Left hindlimb (tissue), 1 donor: Measurements from ENCODE around the gene DLG4.

Experiments used
- DNase-seq: peaks from one replicate; pipeline ENCODE4 v3.0.0-alpha.2; 2018

Gene DLG4

GRCh38 chr17:7226721-7227710 is 7.4 kb upstream of the DLG4 start:
- DNase-seq, result no peak

- DNase-seq, result no peak
These were observed 6.2 kb upstream of the DLG4 start for GRCh38 chr17:7225711-7226331.

GRCh38 chr17:7224661-7225111 is 5.0 kb upstream of the DLG4 start:
- no peak for DNase-seq

DNA sequence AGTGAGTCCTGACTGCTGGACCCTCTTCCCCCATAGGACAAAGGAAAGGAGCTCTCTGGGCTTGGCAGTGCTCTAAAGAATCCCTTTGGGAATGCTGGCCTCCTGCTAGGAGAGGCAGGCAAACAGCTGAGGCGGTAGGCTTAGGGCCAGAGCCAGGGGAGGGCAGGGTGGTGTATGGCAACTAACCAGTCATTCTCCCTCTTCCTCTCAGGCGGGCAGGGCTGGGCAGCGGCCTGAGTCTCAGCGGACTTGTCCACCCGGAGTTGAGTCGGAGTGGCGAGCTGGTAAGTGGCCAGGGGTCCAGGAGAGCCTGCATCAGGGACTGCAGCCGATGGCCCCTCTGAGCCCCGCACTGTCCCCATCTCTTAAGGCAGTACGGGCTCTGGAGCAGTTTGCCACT is 4.5 kb upstream of the DLG4 start:
- DNase-seq, result no peak

- DNase-seq, result no peak
These were observed 3.7 kb upstream of the DLG4 start for GRCh38 chr17:7223375-7223774.

DNA sequence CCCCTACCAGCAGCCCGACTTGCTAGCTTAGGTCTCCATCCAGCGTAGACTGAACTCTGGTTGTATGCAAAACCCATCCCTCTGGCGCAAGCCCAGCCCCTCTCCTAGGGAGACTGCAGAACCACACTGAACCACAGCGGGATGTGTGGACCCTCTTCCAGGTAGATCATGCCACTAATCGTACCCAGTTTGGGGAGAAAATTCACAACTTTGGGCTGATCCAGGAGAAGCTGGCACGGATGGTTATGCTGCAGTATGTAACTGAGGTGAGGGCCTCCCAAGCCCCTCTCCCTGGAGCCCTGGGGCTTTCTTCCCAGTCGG is 3.3 kb upstream of the DLG4 start:
- peak; percentile 36 for DNase-seq

- no peak for DNase-seq
These were observed 2.7 kb upstream of the DLG4 start for GRCh38 chr17:7222093-7222971.

- no peak for DNase-seq
These were observed 1.8 kb upstream of the DLG4 start for GRCh38 chr17:7221278-7222092.

DNA sequence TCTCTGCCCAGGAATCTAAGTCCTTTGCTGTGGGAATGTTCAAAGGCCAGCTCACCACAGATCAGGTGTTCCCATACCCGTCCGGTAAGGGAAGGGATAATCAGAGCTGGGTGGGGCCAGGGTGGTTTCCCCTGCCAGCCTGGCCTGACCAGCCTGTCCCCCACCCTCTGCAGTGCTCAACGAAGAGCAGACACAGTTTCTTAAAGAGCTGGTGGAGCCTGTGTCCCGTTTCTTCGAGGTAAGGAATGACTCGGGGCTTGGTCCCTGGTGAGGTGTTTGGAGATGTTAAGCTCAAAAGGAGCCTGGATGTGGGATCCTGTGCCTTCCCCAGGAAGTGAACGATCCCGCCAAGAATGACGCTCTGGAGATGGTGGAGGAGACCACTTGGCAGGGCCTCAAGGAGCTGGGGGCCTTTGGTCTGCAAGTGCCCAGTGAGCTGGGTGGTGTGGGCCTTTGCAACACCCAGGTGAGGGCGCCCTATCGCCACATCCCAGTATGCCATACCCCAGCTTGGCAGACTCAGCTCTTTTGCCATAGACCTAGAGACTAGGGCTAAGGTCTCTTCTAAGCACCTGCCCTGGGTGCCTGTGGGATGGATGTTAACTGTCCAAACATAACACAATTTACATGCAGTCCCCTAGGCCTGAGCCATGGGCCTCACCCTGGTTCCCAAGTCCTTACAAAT is 1.1 kb upstream of the DLG4 start:
- no peak for DNase-seq

GRCh38 chr17:7219229-7219811 is 316 bp downstream of the DLG4 start:
- DNase-seq, result no peak

GRCh38 chr17:7218758-7219157 is 878 bp downstream of the DLG4 start:
- no peak for DNase-seq

DNA sequence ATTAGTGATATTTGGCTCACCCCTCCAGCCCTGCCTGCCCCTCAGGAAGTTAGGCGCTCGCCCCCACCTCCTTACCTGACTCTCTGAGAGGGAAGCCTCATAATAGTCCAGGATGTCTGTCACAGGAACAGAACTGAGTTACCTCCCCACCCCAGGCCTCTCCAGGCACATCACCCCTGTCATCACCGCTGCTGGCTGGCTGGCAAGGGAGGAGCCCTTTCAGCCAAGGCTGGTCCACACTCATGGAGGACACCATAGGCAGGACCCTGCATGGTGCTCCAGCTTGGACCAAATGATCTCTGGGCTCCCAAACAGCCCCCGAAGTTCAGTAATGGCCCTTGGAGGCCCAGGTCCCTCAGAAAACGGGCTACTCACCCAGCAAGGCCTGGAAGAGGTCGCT is 1.5 kb downstream of the DLG4 start:
- DNase-seq, result no peak

DNA sequence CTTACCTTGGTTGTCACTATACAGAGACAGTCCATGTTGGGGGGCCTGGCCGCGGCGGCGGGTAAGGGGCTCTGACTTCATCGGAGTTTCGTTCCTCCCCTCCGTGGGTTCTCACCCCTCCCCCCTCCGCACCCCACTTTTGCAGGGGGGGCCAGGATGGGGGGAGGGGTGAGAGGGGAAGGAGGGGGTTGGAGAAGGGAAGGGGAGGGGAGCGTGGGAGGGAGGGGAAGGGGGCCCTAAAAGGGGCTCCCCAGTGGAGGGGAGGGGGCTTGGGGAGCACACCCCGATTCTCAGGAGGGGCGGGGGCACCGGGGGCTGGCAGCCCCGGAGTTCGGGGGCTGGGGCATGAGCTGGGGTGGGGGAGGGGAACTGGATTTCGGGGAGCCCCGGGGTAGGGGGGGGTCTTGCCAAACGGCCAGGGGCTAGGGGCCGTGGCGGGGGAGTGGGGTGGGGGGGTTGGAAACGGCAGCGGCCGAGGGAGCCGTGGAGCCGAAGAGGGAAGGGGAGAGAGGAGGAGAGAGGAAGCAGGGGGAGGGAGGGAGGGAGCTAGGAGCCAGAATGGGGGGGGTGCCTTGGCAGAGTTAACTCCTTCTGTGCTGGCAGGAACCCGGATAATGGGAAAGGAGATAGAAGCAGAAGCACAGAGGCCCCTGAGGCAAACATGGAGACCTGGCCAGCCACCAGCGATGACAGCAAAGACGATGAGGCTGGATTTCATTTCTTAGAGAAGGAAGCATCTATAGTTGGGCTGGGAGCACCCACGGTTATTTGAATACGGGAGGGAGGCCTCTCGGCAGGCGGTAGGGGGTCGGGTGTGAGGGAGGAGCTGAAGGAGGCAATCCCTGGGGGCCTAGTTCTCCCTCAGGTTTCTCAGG is 2.3 kb downstream of the DLG4 start:
- peak; percentile 87 for DNase-seq

DNA sequence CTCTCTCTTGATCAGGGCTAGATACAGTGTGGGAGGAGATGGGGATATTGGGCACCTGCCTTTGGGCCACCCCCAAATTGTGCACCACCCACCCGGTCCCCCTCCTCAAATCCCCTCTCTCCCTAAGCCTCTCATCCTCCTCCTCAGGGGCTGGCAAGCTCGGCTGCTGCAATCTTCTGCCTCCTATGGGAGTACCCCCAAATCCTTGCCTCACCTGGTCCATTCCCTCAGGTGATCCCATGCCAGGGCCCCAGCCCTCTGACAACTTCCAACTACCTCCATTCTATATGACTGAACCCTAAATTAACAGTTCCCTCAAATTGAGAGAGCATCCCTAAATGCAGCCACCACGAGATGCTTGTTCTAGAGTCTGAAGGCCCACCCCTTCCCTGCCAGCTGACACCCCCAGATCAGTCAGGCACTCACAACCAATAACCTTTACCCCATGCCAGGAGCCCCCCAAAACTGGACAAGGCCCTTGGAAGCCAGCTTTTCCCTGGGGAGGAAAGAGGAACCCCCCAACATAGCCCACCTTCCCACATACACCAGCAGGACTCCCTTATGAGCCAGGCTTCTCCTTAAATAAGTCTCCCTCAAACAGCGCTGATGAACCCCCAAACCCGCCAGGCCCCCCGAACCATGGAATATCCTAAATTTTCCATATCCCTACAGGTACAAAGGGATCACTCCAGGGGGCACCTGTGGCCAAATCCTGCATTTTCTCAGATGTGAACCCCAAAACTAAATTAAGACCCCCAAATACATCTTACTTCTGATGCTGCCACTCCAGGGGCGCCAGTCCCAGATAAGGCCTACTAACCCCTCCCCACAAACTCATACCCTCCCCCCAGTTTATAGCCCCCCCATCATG is 3.2 kb downstream of the DLG4 start:
- no peak for DNase-seq

GRCh38 chr17:7215652-7216180 is 3.9 kb downstream of the DLG4 start:
- DNase-seq, result peak; percentile 66

- peak; percentile 94 for DNase-seq
These were observed 4.4 kb downstream of the DLG4 start for GRCh38 chr17:7215136-7215638.

GRCh38 chr17:7214300-7215135 is 5.1 kb downstream of the DLG4 start:
- peak; percentile 99 for DNase-seq

DNA sequence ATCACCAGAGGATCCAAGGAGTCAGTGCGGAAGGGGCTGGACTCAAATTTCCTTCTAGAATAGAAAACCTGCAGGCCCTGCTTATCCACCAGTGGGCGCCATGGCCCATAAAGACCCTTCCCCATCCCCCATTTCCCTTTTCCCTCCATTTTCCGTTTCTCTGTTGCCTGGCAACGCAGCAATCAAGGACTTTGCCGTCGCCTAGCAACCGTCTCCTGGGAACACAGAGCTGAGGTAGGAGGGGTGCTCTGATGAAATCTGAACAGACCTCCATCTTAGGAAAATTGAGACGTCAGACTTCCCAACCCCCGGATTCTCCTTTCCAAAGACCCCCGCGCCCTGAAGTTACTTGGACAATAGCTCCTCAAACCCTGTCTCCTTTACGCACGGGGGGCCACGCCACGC is 5.7 kb downstream of the DLG4 start:
- peak; percentile 89 for DNase-seq
